Adrenal gland (tissue), 5 donors: Measurements from ENCODE around the gene HOXD9.

ENCODE experiments used
- POLR2A ChIP-seq, 2 donors: fragments of 450-650 bp; IDR thresholded peaks; one replicate each; pipeline ENCODE4 v1.6.1; 2017; ENCODE audit warnings: antibody characterized with exemption in 2 of 2, mild to moderate bottlenecking in 2 of 2, moderate library complexity in 1 of 2
- TF ChIP-seq, protein P1 (sequence below), 6 experiments: fragments of 450-650 bp in 4 of 6; fragments of 200-600 bp in 2 of 6; sonication (generic) in 1 of 6; IDR thresholded peaks; 1 replicate in 5 of 6; 2 replicates in 1 of 6; pipeline versions ENCODE4 v1.5.1 to v1.8.0; 2016 to 2021; ENCODE audit warnings: antibody characterized with exemption in 6 of 6, mild to moderate bottlenecking in 2 of 6, moderate library complexity in 1 of 6
- donor health status: DM: no; HTN: no; CAD: no.

DNA sequence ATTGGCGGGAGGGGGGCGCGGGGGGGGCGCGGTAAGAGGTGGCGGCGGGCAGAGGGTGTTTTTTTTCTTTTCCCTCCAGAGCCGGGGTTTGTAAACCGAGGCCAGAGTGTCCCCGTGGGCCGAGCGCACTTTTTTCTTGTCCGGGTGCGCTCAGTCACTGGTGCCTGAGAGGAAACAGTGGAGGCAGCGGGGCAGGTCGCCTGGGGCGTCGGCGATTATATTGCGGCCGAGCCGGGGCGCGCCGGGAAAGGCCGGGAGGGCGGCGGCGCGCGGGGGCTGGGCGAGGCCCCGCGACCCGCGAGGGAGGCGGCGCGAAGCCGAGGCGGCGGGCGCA is 7.3 kb downstream of the HOXD9 start:
- TF ChIP-seq, protein P1, sequence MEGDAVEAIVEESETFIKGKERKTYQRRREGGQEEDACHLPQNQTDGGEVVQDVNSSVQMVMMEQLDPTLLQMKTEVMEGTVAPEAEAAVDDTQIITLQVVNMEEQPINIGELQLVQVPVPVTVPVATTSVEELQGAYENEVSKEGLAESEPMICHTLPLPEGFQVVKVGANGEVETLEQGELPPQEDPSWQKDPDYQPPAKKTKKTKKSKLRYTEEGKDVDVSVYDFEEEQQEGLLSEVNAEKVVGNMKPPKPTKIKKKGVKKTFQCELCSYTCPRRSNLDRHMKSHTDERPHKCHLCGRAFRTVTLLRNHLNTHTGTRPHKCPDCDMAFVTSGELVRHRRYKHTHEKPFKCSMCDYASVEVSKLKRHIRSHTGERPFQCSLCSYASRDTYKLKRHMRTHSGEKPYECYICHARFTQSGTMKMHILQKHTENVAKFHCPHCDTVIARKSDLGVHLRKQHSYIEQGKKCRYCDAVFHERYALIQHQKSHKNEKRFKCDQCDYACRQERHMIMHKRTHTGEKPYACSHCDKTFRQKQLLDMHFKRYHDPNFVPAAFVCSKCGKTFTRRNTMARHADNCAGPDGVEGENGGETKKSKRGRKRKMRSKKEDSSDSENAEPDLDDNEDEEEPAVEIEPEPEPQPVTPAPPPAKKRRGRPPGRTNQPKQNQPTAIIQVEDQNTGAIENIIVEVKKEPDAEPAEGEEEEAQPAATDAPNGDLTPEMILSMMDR (IDR thresholded peaks at IDR 0.05) = no peak
- no peak for TF ChIP-seq POLR2A (IDR thresholded peaks at IDR 0.05)
